Measurements from ENCODE around the gene SYT8.

SYT8 gene

GRCh38 chr11:1805525-1805924 lies 29.3 kb upstream of the SYT8 start:
- Histone ChIP-seq H3K4me2 (ENCODE audit: low read length) (no peak overlapping the region), H3K4me3 (ENCODE audit: low read length) (no peak overlapping the region), H3F3A (ENCODE audit: control insufficient read depth, insufficient read depth) (no peaks in the 10 kb centered on the region), H3K27me3 (ENCODE audit: control insufficient read depth, low read length) (0 out of 2 replicates have a peak, but pooled peaks cover 4% of the 10 kb centered on the region), H3K79me2 (ENCODE audit: control insufficient read depth, low read length) (no peaks in the 10 kb centered on the region), H3K27ac (ENCODE audit: low read depth, low read length) (no peak overlapping the region), H3K9me3 (ENCODE audit: control insufficient read depth, insufficient read depth, low read length) (no peaks in the 10 kb centered on the region), H3K9me2 (replicated peaks; ENCODE audit: control insufficient read depth, low read length) (no peaks in the 10 kb centered on the region), H3K36me3 (ENCODE audit: control insufficient read depth, low read length) (no peaks in the 10 kb centered on the region), H3K4me1 (ENCODE audit: control insufficient read depth, low read length) (no peaks in the 10 kb centered on the region), H4K20me1 (ENCODE audit: control insufficient read depth, insufficient read depth, low read depth, low read length) (no peaks in the 10 kb centered on the region)
- no peak for TF ChIP-seq EZH2phosphoT487 (IDR thresholded peaks at IDR 0.05; ENCODE audit: borderline replicate concordance, low read length)

- Histone ChIP-seq H3K79me2 (ENCODE audit: control insufficient read depth, low read length) (no peaks in the 10 kb centered on the region), H3K9me3 (ENCODE audit: control insufficient read depth, insufficient read depth, low read length) (no peaks in the 10 kb centered on the region), H3K27me3 (ENCODE audit: control insufficient read depth, low read length) (0 out of 2 replicates have a peak, but pooled peaks cover 4% of the 10 kb centered on the region), H3K4me3 (ENCODE audit: low read length) (no peak overlapping the region), H3K36me3 (ENCODE audit: control insufficient read depth, low read length) (no peaks in the 10 kb centered on the region), H3K9me2 (replicated peaks; ENCODE audit: control insufficient read depth, low read length) (no peaks in the 10 kb centered on the region), H3K27ac (ENCODE audit: low read depth, low read length) (no peak overlapping the region), H4K20me1 (ENCODE audit: control insufficient read depth, insufficient read depth, low read depth, low read length) (no peaks in the 10 kb centered on the region), H3K4me2 (ENCODE audit: low read length) (no peak overlapping the region), H3F3A (ENCODE audit: control insufficient read depth, insufficient read depth) (no peaks in the 10 kb centered on the region), H3K4me1 (ENCODE audit: control insufficient read depth, low read length) (no peaks in the 10 kb centered on the region)
- TF ChIP-seq CTCF (IDR thresholded peaks at IDR 0.05; ENCODE audit: low read depth, low read length, poor library complexity, severe bottlenecking) (peak; percentile 22), EZH2phosphoT487 (IDR thresholded peaks at IDR 0.05; ENCODE audit: borderline replicate concordance, low read length) (no peak)
Observed at GRCh38 chr11:1807264-1807995, 27.4 kb upstream of the SYT8 start.

- Histone ChIP-seq H3K9me2 (replicated peaks; ENCODE audit: control insufficient read depth, low read length) (no peaks in the 10 kb centered on the region), H3K36me3 (ENCODE audit: control insufficient read depth, low read length) (no peaks in the 10 kb centered on the region), H3K4me2 (ENCODE audit: low read length) (no peak overlapping the region), H3K79me2 (ENCODE audit: control insufficient read depth, low read length) (no peaks in the 10 kb centered on the region), H3K4me1 (ENCODE audit: control insufficient read depth, low read length) (no peaks in the 10 kb centered on the region), H3F3A (ENCODE audit: control insufficient read depth, insufficient read depth) (no peaks in the 10 kb centered on the region), H4K20me1 (ENCODE audit: control insufficient read depth, insufficient read depth, low read depth, low read length) (no peaks in the 10 kb centered on the region), H3K27ac (ENCODE audit: low read depth, low read length) (no peak overlapping the region), H3K4me3 (ENCODE audit: low read length) (no peak overlapping the region), H3K9me3 (ENCODE audit: control insufficient read depth, insufficient read depth, low read length) (no peaks in the 10 kb centered on the region), H3K27me3 (ENCODE audit: control insufficient read depth, low read length) (no peaks in the 10 kb centered on the region)
- TF ChIP-seq CTCF (IDR thresholded peaks at IDR 0.05; ENCODE audit: low read depth, low read length, poor library complexity, severe bottlenecking) (no peak), EZH2phosphoT487 (IDR thresholded peaks at IDR 0.05; ENCODE audit: borderline replicate concordance, low read length) (no peak)
Observed at GRCh38 chr11:1810761-1811160, 24.0 kb upstream of the SYT8 start.

GRCh38 chr11:1812274-1812673 lies 22.5 kb upstream of the SYT8 start:
- Histone ChIP-seq H3F3A (ENCODE audit: control insufficient read depth, insufficient read depth) (no peaks in the 10 kb centered on the region), H3K27me3 (ENCODE audit: control insufficient read depth, low read length) (peaks cover 1% of the 10 kb centered on the region; the same call in 1 of the 2 replicates), H3K9me3 (ENCODE audit: control insufficient read depth, insufficient read depth, low read length) (no peaks in the 10 kb centered on the region), H3K4me3 (ENCODE audit: low read length) (no peak overlapping the region), H3K79me2 (ENCODE audit: control insufficient read depth, low read length) (no peaks in the 10 kb centered on the region), H3K9me2 (replicated peaks; ENCODE audit: control insufficient read depth, low read length) (no peaks in the 10 kb centered on the region), H3K4me2 (ENCODE audit: low read length) (no peak overlapping the region), H3K27ac (ENCODE audit: low read depth, low read length) (no peak overlapping the region), H4K20me1 (ENCODE audit: control insufficient read depth, insufficient read depth, low read depth, low read length) (no peaks in the 10 kb centered on the region), H3K36me3 (ENCODE audit: control insufficient read depth, low read length) (no peaks in the 10 kb centered on the region), H3K4me1 (ENCODE audit: control insufficient read depth, low read length) (no peaks in the 10 kb centered on the region)
- TF ChIP-seq CTCF (IDR thresholded peaks at IDR 0.05; ENCODE audit: low read depth, low read length, poor library complexity, severe bottlenecking) (no peak), EZH2phosphoT487 (IDR thresholded peaks at IDR 0.05; ENCODE audit: borderline replicate concordance, low read length) (no peak)

Data from DOHH2 (cell line).